ENCODE data around the gene RRN3. TPM values are rescaled to one million over a fixed set of nuclear protein-coding genes. Genes with fewer than 3 reads are reported as not detected.
A peak's percentile ranks its signal among the peaks of the same experiment; 100 is the strongest.
"Not testable (repeated sequence)": the region's sequence is repeated elsewhere in the genome, so short reads cannot be mapped to it uniquely, and the experiment has no call there.

Gene RRN3, protein sequence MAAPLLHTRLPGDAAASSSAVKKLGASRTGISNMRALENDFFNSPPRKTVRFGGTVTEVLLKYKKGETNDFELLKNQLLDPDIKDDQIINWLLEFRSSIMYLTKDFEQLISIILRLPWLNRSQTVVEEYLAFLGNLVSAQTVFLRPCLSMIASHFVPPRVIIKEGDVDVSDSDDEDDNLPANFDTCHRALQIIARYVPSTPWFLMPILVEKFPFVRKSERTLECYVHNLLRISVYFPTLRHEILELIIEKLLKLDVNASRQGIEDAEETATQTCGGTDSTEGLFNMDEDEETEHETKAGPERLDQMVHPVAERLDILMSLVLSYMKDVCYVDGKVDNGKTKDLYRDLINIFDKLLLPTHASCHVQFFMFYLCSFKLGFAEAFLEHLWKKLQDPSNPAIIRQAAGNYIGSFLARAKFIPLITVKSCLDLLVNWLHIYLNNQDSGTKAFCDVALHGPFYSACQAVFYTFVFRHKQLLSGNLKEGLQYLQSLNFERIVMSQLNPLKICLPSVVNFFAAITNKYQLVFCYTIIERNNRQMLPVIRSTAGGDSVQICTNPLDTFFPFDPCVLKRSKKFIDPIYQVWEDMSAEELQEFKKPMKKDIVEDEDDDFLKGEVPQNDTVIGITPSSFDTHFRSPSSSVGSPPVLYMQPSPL
- total RNA-seq (2014; rRNA removed; shearing (Covaris generic)) (16.6 and 17.6 TPM in 2 replicates), total RNA-seq (2022) (21.2 and 24.7 TPM in 2 replicates), Bru-seq, nascent RNA (percentile 85 among the genes with signal in this experiment), BruChase-seq, experiment 1, labeled RNA remaining after a 6-hour chase (percentile 73 among the genes with signal in this experiment), BruChase-seq, experiment 2, labeled RNA remaining after a 2-hour chase (percentile 86 among the genes with signal in this experiment)
- long read RNA-seq, transcript RRN3-203 (17 exons, 2,198 nt): minor isoform, 6 of 68 reads
- long read RNA-seq, transcript RRN3-201 (18 exons, 3,762 nt): major isoform, 39 of 68 reads
- long read RNA-seq, partial matches to known transcripts: 5 of 68 reads
- long read RNA-seq, other reads (novel, unspliced or antisense): 18 of 68 reads

DNA sequence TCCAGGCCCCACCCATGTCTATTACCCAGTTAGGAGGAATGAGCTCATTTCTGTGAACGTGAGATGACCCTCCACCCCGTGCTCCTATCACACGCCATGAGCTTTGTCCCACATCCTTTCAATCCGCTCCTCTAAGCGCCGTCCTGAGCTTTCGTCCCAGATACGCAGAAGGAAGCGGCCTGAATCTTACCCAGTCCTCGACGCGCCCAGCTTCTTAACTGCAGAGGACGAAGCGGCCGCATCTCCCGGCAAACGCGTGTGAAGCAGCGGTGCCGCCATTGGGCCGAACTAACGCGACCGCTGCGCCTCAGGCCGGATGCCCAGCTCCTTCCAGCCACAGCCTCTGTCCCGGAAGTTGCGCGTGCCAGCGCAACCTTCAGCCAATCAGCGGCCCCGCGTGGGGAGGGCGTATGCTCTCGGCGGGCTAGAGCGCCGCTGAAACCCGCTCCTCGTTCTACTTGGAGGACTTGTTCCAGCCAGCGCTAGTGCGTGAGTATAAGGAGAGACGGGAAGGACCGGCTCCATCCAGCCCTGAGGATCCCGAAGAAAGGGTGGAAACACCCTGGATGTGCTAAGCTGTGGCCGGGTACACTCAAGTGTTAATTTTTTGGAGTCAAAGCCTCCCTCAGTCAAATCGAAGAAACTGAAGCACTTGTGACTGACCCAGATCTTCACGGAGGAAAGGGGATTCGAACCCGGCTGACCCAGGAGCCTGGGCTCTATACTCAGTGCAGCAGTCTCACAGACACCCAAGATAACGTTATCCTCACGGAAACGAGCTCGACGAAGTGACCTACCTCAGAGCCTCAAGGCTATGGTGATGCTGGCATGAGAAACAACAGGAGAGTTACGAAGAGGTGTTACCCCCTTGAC, at the start of gene RRN3:
Gene RRN3 (minus strand): TSS at position 318 of the 873 bp plus-strand sequence. CDS start 39 bp downstream, at position 279.
- peaks cover 23% of the 10 kb centered on the region for H3K36me3 ChIP-seq (ENCODE audit: insufficient read depth, low read length)
- peak within 1 kb of the TSS; percentile 43 for H3K27ac ChIP-seq (ENCODE audit: low read depth, low read length, poor library complexity, severe bottlenecking)
- TSS peak; percentile 98 for BruUV-seq (replicated peaks)
- H3K9me2 ChIP-seq (ENCODE audit: insufficient read depth, low read length); H3K9me3 ChIP-seq (ENCODE audit: low read length); intact Hi-C loops (cut with micrococcal nuclease; ENCODE audit: unreplicated experiment); H3K4me1 ChIP-seq (ENCODE audit: insufficient read depth, low read length, poor library complexity, severe bottlenecking); H4K20me1 ChIP-seq (ENCODE audit: insufficient read depth, low read length); CTCF ChIA-PET (ENCODE audit: unreplicated experiment): not testable (repeated sequence)
- H2AFZ ChIP-seq (ENCODE audit: low read length): peak within 1 kb of the TSS; percentile 92
- DNase-seq (ENCODE audit: low spot score): peak; percentile 91
- H3K4me3 ChIP-seq (ENCODE audit: low read depth, low read length, poor library complexity, severe bottlenecking): peak within 1 kb of the TSS; percentile 68
- POLR2A ChIA-PET: interaction anchor here (0.6 to 1.5 kb wide), 2 partner anchors 16 to 38 kb away, joined by 3 read pairs; no protein-coding TSS in a partner anchor
- peaks cover 23% of the 10 kb centered on the region for H3K79me2 ChIP-seq (ENCODE audit: insufficient read depth, low read depth, low read length)
- H3K4me2 ChIP-seq (ENCODE audit: low read length): peak within 1 kb of the TSS; percentile 76

DNA sequence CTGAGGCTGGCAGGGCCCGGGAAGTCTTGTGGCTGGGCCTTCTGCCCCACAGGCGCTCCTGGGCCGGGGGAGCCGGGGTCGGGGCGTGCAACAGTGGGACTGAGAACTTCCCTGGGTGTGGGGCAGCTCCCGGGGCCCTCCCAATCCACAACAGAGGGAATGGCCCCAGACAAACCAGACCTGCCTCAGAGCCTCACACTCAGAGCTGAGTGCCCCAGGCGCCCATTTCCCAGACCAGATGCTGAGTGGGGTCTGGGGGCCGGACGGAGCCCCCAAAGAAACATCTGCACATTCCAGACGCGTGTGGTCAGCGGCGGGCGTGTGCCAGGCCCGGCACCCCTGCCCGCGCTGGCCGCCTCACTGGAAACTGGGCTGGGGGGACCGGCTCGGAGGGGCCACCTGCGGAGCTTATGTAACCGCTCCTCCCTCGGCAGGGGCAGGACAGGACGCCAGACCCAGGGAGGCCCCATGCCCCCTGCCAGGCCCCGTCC, 49.6 kb upstream of the RRN3 start:
- H3K9me2 ChIP-seq (ENCODE audit: insufficient read depth, low read length); H4K20me1 ChIP-seq (ENCODE audit: insufficient read depth, low read length); H3K9me3 ChIP-seq (ENCODE audit: low read length); DNase-seq (ENCODE audit: low spot score); H3K79me2 ChIP-seq (ENCODE audit: insufficient read depth, low read depth, low read length); H3K4me2 ChIP-seq (ENCODE audit: low read length); intact Hi-C loops (cut with micrococcal nuclease; ENCODE audit: unreplicated experiment); POLR2A ChIA-PET; H2AFZ ChIP-seq (ENCODE audit: low read length); H3K27ac ChIP-seq (ENCODE audit: low read depth, low read length, poor library complexity, severe bottlenecking); H3K36me3 ChIP-seq (ENCODE audit: insufficient read depth, low read length); CTCF ChIA-PET (ENCODE audit: unreplicated experiment); H3K4me1 ChIP-seq (ENCODE audit: insufficient read depth, low read length, poor library complexity, severe bottlenecking); H3K4me3 ChIP-seq (ENCODE audit: low read depth, low read length, poor library complexity, severe bottlenecking); BruUV-seq (replicated peaks): not testable (repeated sequence)

DNA sequence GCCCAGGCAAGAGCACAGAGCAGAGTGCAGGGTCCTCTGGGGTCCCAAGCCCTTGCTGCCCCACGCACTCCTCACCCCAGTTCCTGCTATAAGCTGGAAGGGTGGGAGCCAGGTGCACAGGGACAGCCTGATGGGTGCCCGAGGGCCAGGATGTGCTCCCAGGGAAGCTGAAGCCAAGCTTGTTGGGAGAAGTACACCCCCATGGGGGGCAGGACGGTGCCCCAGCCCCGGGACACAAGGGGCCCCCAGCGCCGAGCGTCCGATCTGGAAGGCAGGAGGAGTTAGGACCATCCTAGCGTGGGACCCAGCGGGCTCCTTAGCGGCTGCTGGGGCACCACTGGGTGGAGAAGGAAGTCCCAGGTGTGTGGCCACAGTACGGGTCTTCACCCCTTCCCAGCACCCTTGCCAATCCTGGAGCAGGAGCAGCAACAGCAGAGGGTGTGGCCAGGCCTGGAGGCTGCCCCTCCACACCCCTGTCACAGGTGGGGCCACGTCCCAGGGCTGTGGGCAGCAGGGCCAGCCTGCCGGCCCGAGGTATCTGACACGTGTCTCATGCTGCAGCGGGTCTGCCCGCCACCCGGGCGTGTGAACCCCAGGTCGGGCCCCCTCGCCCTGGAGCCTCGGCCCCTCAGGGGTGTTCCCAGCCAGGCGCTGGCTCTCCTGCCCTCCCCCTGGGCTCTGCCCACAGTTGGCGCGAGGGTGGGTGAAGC, 49.0 kb upstream of the RRN3 start:
- H4K20me1 ChIP-seq (ENCODE audit: insufficient read depth, low read length); H2AFZ ChIP-seq (ENCODE audit: low read length); CTCF ChIA-PET (ENCODE audit: unreplicated experiment); H3K9me2 ChIP-seq (ENCODE audit: insufficient read depth, low read length); H3K4me2 ChIP-seq (ENCODE audit: low read length); H3K79me2 ChIP-seq (ENCODE audit: insufficient read depth, low read depth, low read length); H3K9me3 ChIP-seq (ENCODE audit: low read length); H3K4me1 ChIP-seq (ENCODE audit: insufficient read depth, low read length, poor library complexity, severe bottlenecking); H3K4me3 ChIP-seq (ENCODE audit: low read depth, low read length, poor library complexity, severe bottlenecking); BruUV-seq (replicated peaks); DNase-seq (ENCODE audit: low spot score); H3K36me3 ChIP-seq (ENCODE audit: insufficient read depth, low read length); H3K27ac ChIP-seq (ENCODE audit: low read depth, low read length, poor library complexity, severe bottlenecking); intact Hi-C loops (cut with micrococcal nuclease; ENCODE audit: unreplicated experiment); POLR2A ChIA-PET: not testable (repeated sequence)

DNA sequence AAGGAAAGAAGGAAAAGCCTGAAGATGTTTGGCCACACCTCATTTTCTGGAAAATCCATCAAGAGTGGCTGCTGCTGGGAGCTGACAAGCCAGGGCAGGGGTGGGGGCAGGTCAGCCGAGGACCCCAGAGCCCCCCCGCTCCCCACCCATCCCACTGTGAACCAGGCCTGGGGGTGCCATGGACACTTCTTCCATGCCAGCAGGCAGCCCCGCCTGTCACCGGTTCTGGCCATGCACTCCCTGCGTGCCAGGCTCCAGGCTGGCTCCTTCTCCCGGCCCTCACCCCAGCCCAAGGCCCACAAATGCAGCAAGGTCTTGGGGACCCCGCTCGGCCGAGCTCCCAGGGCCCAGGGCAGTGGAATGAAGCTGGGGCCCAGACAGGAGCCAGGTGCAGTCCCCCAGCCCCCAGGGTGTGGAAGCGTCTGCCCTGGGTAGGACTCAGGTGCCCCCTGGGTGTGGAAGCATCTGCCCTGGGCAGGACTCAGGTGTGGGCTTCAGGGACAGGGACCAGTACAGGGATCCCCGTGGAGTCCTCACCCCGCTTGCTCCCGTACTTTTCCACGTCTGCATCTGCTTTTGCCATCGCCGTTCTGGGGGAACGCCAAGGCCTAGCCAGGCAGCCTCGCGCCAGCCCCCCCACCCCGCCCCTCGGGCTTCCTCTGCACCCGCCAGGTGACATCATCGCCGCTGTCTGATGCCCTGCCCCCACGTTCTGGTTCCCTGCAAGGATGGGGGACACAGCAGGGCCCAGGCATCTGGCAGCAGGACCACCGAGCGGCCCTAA, 48.2 kb upstream of the RRN3 start:
- H3K79me2 ChIP-seq (ENCODE audit: insufficient read depth, low read depth, low read length); BruUV-seq (replicated peaks); H3K4me3 ChIP-seq (ENCODE audit: low read depth, low read length, poor library complexity, severe bottlenecking); POLR2A ChIA-PET; CTCF ChIA-PET (ENCODE audit: unreplicated experiment); H3K9me3 ChIP-seq (ENCODE audit: low read length); intact Hi-C loops (cut with micrococcal nuclease; ENCODE audit: unreplicated experiment); H3K4me1 ChIP-seq (ENCODE audit: insufficient read depth, low read length, poor library complexity, severe bottlenecking); H3K9me2 ChIP-seq (ENCODE audit: insufficient read depth, low read length); DNase-seq (ENCODE audit: low spot score); H4K20me1 ChIP-seq (ENCODE audit: insufficient read depth, low read length); H3K4me2 ChIP-seq (ENCODE audit: low read length); H3K27ac ChIP-seq (ENCODE audit: low read depth, low read length, poor library complexity, severe bottlenecking); H2AFZ ChIP-seq (ENCODE audit: low read length); H3K36me3 ChIP-seq (ENCODE audit: insufficient read depth, low read length): not testable (repeated sequence)
